Parathyroid adenoma (tissue), 2 donors: Measurements from ENCODE around the gene FOXO3.
"Not testable (repeated sequence)": the region's sequence is repeated elsewhere in the genome, so short reads cannot be mapped to it uniquely, and the experiment has no call there.

ENCODE experiments used
- H2AFZ ChIP-seq: fragments of 300-600 bp; sonication (generic); one replicate; pipeline ENCODE4 v1.7.0; 2017; ENCODE audit warnings: antibody characterized with exemption, mild to moderate bottlenecking
- H3K27ac ChIP-seq: fragments of 300-600 bp; sonication (generic); one replicate; pipeline ENCODE4 v1.7.0; 2017
- H3K27me3 ChIP-seq: fragments of 300-600 bp; sonication (generic); one replicate; pipeline ENCODE4 v1.7.0; 2017; ENCODE audit warnings: low read length; ENCODE audit not compliant: control insufficient read depth, insufficient read depth
- H3K36me3 ChIP-seq: fragments of 300-600 bp; sonication (generic); one replicate; pipeline ENCODE4 v1.7.0; 2017; ENCODE audit warnings: low read length; ENCODE audit not compliant: control insufficient read depth, insufficient read depth
- H3K4me1 ChIP-seq: fragments of 300-600 bp; sonication (generic); one replicate; pipeline ENCODE4 v1.7.0; 2017; ENCODE audit warnings: control low read depth
- H3K4me2 ChIP-seq: fragments of 300-600 bp; sonication (generic); one replicate; pipeline ENCODE4 v1.7.0; 2017; ENCODE audit warnings: low read length
- H3K4me3 ChIP-seq: fragments of 300-600 bp; sonication (generic); one replicate; pipeline ENCODE4 v1.7.0; 2017; ENCODE audit warnings: low read depth, low read length
- H3K79me2 ChIP-seq: fragments of 300-600 bp; sonication (generic); one replicate; pipeline ENCODE4 v1.7.0; 2017; ENCODE audit warnings: control low read depth
- H3K9ac ChIP-seq: fragments of 300-600 bp; sonication (generic); one replicate; pipeline ENCODE4 v1.7.0; 2017; ENCODE audit warnings: mild to moderate bottlenecking
- H3K9me3 ChIP-seq: fragments of 300-600 bp; sonication (generic); one replicate; pipeline ENCODE4 v1.7.0; 2017; ENCODE audit warnings: low read length; ENCODE audit not compliant: control insufficient read depth
- TF ChIP-seq, protein P1 (sequence below): fragments of 300-600 bp; sonication (generic); IDR thresholded peaks from one replicate; pipeline ENCODE4 v1.7.0; 2017; ENCODE audit warnings: antibody characterized with exemption, mild to moderate bottlenecking
- donor health status: primary hyperparathyroidism.

FOXO3 gene

DNA sequence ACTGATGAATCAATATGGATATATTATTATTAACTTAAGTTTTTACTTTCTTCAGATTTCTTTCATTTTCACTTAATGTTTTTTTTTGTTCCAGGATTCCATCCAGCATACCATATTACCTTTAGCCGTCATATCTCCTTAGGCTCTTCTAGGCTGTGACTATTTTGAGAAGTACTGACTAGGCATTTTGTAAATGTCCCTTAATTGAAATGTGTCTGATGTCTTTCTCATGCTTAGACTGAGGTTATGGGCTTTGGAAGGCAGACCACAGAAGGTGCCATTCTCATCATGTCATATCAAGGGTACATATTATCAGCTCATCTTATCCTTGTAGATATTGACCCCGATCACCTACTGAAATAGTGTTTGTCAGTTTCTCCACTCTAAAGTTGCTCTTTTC, 101.3 kb downstream of the FOXO3 start:
- Histone ChIP-seq H3K4me2 (no peak overlapping the region), H3K36me3 (no peaks in the 10 kb centered on the region), H3K9ac (no peak overlapping the region), H3K79me2 (peaks cover 35% of the 10 kb centered on the region), H3K4me3 (no peak overlapping the region), H3K4me1 (peaks cover 3% of the 10 kb centered on the region), H3K9me3 (no peaks in the 10 kb centered on the region), H3K27ac (no peak overlapping the region), H2AFZ (no peak overlapping the region), H3K27me3 (no peaks in the 10 kb centered on the region)
- TF ChIP-seq, protein P1, sequence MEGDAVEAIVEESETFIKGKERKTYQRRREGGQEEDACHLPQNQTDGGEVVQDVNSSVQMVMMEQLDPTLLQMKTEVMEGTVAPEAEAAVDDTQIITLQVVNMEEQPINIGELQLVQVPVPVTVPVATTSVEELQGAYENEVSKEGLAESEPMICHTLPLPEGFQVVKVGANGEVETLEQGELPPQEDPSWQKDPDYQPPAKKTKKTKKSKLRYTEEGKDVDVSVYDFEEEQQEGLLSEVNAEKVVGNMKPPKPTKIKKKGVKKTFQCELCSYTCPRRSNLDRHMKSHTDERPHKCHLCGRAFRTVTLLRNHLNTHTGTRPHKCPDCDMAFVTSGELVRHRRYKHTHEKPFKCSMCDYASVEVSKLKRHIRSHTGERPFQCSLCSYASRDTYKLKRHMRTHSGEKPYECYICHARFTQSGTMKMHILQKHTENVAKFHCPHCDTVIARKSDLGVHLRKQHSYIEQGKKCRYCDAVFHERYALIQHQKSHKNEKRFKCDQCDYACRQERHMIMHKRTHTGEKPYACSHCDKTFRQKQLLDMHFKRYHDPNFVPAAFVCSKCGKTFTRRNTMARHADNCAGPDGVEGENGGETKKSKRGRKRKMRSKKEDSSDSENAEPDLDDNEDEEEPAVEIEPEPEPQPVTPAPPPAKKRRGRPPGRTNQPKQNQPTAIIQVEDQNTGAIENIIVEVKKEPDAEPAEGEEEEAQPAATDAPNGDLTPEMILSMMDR, result no peak

DNA sequence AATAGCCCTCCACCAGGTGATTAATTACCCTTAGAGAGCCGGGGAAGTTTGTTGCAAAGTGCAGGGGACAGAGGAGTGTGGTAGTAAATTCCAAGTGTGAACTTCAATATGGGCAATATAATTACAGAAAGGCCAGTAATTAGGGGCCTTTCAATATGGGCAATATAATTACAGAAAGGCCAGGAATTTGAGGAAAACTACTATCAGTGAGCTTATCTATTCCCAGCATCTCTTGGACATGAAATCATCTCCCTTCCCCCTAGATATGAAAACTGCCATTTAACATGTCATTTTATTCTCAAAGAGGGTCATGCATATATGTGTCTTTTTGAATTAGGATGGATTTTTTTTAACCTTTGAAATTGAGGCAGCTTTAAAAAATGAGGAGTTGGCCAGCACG, 102.0 kb downstream of the FOXO3 start:
- Histone ChIP-seq H3K27ac (no peak overlapping the region), H2AFZ (no peak overlapping the region), H3K9me3 (no peaks in the 10 kb centered on the region), H3K27me3 (no peaks in the 10 kb centered on the region), H3K4me3 (no peak overlapping the region), H3K4me1 (peaks cover 4% of the 10 kb centered on the region), H3K36me3 (no peaks in the 10 kb centered on the region), H3K4me2 (no peak overlapping the region), H3K79me2 (peaks cover 35% of the 10 kb centered on the region), H3K9ac (no peak overlapping the region)
- TF ChIP-seq, protein P1, result no peak

DNA sequence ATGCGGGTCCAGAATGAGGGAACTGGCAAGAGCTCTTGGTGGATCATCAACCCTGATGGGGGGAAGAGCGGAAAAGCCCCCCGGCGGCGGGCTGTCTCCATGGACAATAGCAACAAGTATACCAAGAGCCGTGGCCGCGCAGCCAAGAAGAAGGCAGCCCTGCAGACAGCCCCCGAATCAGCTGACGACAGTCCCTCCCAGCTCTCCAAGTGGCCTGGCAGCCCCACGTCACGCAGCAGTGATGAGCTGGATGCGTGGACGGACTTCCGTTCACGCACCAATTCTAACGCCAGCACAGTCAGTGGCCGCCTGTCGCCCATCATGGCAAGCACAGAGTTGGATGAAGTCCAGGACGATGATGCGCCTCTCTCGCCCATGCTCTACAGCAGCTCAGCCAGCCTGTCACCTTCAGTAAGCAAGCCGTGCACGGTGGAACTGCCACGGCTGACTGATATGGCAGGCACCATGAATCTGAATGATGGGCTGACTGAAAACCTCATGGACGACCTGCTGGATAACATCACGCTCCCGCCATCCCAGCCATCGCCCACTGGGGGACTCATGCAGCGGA, 102.9 kb downstream of the FOXO3 start:
- not testable (repeated sequence) for H3K4me2 ChIP-seq, H3K9ac ChIP-seq, H3K27me3 ChIP-seq, H3K9me3 ChIP-seq, H3K36me3 ChIP-seq, H3K27ac ChIP-seq, H3K4me1 ChIP-seq, H2AFZ ChIP-seq, H3K4me3 ChIP-seq
- H3K79me2 ChIP-seq, result peaks cover 36% of the 10 kb centered on the region

DNA sequence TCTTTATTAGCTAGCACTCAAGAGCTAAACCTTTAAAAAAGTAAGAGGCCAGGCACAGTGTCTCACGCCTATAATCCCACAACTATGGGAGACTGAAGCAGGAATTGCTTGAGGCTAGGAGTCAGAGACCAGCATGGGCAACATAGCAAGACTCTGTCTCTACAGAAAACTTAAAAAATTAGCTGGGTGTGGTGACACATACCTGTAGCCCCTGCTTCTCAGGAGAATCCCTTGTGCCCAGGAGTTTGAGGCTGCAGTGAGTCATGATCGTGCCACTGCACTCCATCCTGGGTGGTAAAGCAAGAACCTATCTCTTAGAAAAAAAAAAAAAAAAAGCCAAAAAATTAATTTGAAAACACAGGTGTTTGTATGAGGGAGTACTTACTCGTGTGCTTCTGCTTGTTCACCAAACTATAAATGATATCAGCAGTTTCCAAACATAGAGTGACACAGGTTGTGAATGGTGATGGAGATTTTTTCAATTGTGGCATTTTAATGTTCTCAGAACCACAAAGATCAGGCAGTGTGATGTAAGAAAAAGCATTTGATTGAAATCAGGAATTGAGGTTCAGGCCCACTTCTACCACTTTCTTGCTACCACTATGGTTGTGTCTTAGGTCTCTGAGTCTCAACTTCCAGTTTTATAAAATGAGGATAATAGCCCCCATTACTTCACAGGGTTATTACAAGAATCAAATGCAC, 104.9 kb downstream of the FOXO3 start:
- no peaks in the 10 kb centered on the region for H3K9me3 ChIP-seq
- H3K27ac ChIP-seq, result no peak overlapping the region
- peaks cover 9% of the 10 kb centered on the region for H3K4me1 ChIP-seq
- no peak overlapping the region for H3K4me3 ChIP-seq
- no peaks in the 10 kb centered on the region for H3K27me3 ChIP-seq
- H3K36me3 ChIP-seq, result no peaks in the 10 kb centered on the region
- TF ChIP-seq, protein P1, result no peak
- peaks cover 49% of the 10 kb centered on the region for H3K79me2 ChIP-seq
- no peak overlapping the region for H3K9ac ChIP-seq
- no peak overlapping the region for H2AFZ ChIP-seq
- H3K4me2 ChIP-seq, result no peak overlapping the region

DNA sequence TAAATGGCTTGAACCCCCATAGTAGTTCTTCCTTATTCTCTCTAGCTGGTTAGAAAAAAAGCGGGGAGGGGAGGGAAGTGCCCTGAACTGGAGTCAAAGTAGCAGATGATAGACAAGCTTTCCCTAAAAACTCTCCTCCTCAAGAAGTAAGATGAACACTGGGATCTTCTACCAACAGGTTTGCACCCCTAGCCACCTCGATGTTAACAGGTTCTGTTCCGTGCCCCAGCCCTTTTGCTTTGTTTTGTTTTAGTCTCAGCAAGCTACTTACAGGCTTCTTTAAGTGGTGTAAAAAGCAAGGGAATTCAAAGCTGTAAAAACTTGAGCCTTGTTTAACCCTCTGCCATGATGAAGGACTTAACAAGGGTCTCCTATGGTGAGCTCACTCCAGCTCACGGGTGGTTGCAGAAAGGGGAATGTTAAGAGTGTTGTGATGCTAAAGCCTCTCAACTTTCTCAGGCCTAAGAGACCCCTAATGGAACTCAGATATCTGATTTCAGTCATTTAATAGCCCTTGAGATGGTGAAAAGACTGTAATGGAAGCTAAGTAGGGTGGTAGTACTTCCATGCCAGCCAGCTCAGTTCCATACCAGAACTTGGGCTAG, 106.0 kb downstream of the FOXO3 start:
- Histone ChIP-seq H2AFZ (no peak overlapping the region), H3K9ac (no peak overlapping the region), H3K27me3 (no peaks in the 10 kb centered on the region), H3K36me3 (no peaks in the 10 kb centered on the region), H3K4me2 (no peak overlapping the region), H3K9me3 (no peaks in the 10 kb centered on the region), H3K79me2 (peaks cover 58% of the 10 kb centered on the region), H3K27ac (no peak overlapping the region), H3K4me1 (peaks cover 9% of the 10 kb centered on the region), H3K4me3 (no peak overlapping the region)
- TF ChIP-seq, protein P1, result no peak
